ENCODE results near the gene CNTNAP2. TPM values are rescaled to one million over a fixed set of nuclear protein-coding genes. Genes with fewer than 3 reads are reported as not detected.

The CNTNAP2 gene
- total and polyA plus RNA-seq, 8 donors = 0.94 to 42.5 (median 38.6) TPM

- intact Hi-C loops (cut with DNase I) = no loop called here
- no peaks in the 10 kb centered on the region for H3K36me3 ChIP-seq
- no peak overlapping the region for H3K27ac ChIP-seq
- no peaks in the 10 kb centered on the region for H3K4me1 ChIP-seq
- no peaks in the 10 kb centered on the region for H3K9me3 ChIP-seq
- ATAC-seq (no peak), DNase-seq (peak in 2 of 4 donors; percentile 5 to 28)
- no peak overlapping the region for H3K4me3 ChIP-seq
- H3K27me3 ChIP-seq = no peaks in the 10 kb centered on the region
- no peak for TF ChIP-seq CTCF (IDR thresholded peaks at IDR 0.05)
Measured at GRCh38 chr7:146772601-146773000, 656.0 kb downstream of the CNTNAP2 start.

GRCh38 chr7:146773506-146773905 is 656.9 kb downstream of the CNTNAP2 start:
- no peaks in the 10 kb centered on the region for H3K4me1 ChIP-seq
- no peak overlapping the region for H3K27ac ChIP-seq
- no peaks in the 10 kb centered on the region for H3K27me3 ChIP-seq
- no peaks in the 10 kb centered on the region for H3K9me3 ChIP-seq
- intact Hi-C loops (cut with DNase I) = no loop called here
- TF ChIP-seq CTCF (IDR thresholded peaks at IDR 0.05) = no peak
- no peak overlapping the region for H3K4me3 ChIP-seq
- ATAC-seq (no peak), DNase-seq (no peak)
- H3K36me3 ChIP-seq = no peaks in the 10 kb centered on the region

- Histone ChIP-seq H3K4me1 (no peaks in the 10 kb centered on the region), H3K36me3 (no peaks in the 10 kb centered on the region), H3K4me3 (no peak overlapping the region), H3K27ac (no peak overlapping the region), H3K9me3 (no peaks in the 10 kb centered on the region), H3K27me3 (no peaks in the 10 kb centered on the region)
- no peak for DNase-seq
- no peak for TF ChIP-seq CTCF (IDR thresholded peaks at IDR 0.05)
- no peak for ATAC-seq
- intact Hi-C loops (cut with DNase I) = no loop called here
Measured at GRCh38 chr7:146781352-146782116, 664.9 kb downstream of the CNTNAP2 start.

GRCh38 chr7:146787266-146787665 is 670.7 kb downstream of the CNTNAP2 start:
- no peak for TF ChIP-seq CTCF (IDR thresholded peaks at IDR 0.05)
- DNase-seq (no peak), ATAC-seq (no peak)
- Histone ChIP-seq H3K36me3 (no peaks in the 10 kb centered on the region), H3K27ac (no peak overlapping the region), H3K4me1 (no peaks in the 10 kb centered on the region), H3K4me3 (no peak overlapping the region), H3K9me3 (peaks cover 0 to 12% of the 10 kb centered on the region in 2 donors), H3K27me3 (no peaks in the 10 kb centered on the region)
- intact Hi-C loops (cut with DNase I) = no loop called here

- no peak overlapping the region for H3K4me3 ChIP-seq
- intact Hi-C loops (cut with DNase I) = no loop called here
Measured at GRCh38 chr7:146788008-146788407, 671.4 kb downstream of the CNTNAP2 start.

More at GRCh38 chr7:146788008-146788407, 671.4 kb downstream of the CNTNAP2 start:
- no peak for ATAC-seq
- no peak overlapping the region for H3K27ac ChIP-seq
- no peaks in the 10 kb centered on the region for H3K27me3 ChIP-seq
- no peaks in the 10 kb centered on the region for H3K4me1 ChIP-seq
- DNase-seq = peak in 1 of 4 donors; percentile 65
- H3K36me3 ChIP-seq = no peaks in the 10 kb centered on the region
- no peak for TF ChIP-seq CTCF (IDR thresholded peaks at IDR 0.05)
- H3K9me3 ChIP-seq = peaks cover 0 to 12% of the 10 kb centered on the region in 2 donors

Measured in left lung (tissue), 10 donors.